CD4-positive, CD25-positive, alpha-beta regulatory T cell (primary cell): ENCODE data around the gene KAT6B. TPM values are rescaled to one million over a fixed set of nuclear protein-coding genes. Genes with fewer than 3 reads are reported as not detected.

Experiments used
- ATAC-seq, 2 donors: fragments of 150-1000 bp; cut with Tn5 transposase; one replicate each; pipeline ENCODE4 v1.10.0; 2021; ENCODE audit warnings: low read depth in 2 of 2, moderate number of reproducible peaks in 2 of 2, moderate library complexity in 1 of 2
- DNase-seq, 3 donors: peaks; one replicate each; pipeline versions ENCODE4 v3.0.0 to v3.0.0-alpha.2; 2012 to 2022; ENCODE audit warnings: mixed read lengths in 1 of 3
- H3K27ac ChIP-seq: one replicate; pipeline ENCODE4 v1.7.0; 2013; ENCODE audit warnings: mild to moderate bottlenecking, low read length; ENCODE audit not compliant: insufficient read depth, poor library complexity, severe bottlenecking
- H3K27me3 ChIP-seq: one replicate; pipeline ENCODE4 v1.7.0; 2013; ENCODE audit warnings: low read length; ENCODE audit not compliant: control insufficient read depth, insufficient read depth
- H3K36me3 ChIP-seq: one replicate; pipeline ENCODE4 v1.7.0; 2013; ENCODE audit warnings: mild to moderate bottlenecking, low read length, moderate library complexity; ENCODE audit not compliant: control insufficient read depth, insufficient read depth
- H3K4me1 ChIP-seq: 2 replicates; pipeline ENCODE4 v1.7.0; 2013; ENCODE audit warnings: mild to moderate bottlenecking, low read length; ENCODE audit not compliant: insufficient read depth, control insufficient read depth, poor library complexity, severe bottlenecking
- H3K4me3 ChIP-seq: one replicate; pipeline ENCODE4 v1.7.0; 2013; ENCODE audit warnings: low read depth, mild to moderate bottlenecking, low read length, moderate library complexity
- H3K9me3 ChIP-seq, 2 experiments: 1 replicate in 1 of 2; 2 replicates in 1 of 2; pipeline ENCODE4 v1.7.0; 2013; ENCODE audit warnings: low read length in 2 of 2, mild to moderate bottlenecking in 1 of 2, moderate library complexity in 1 of 2; ENCODE audit not compliant: control insufficient read depth in 2 of 2
- H3K27ac Mint-ChIP-seq, 3 donors: one replicate each; pipeline ENCODE4 v1.8.0; 2020 to 2022; ENCODE audit warnings: mild to moderate bottlenecking in 3 of 3, mixed read lengths in 3 of 3, moderate library complexity in 2 of 3
- H3K27me3 Mint-ChIP-seq: one replicate; pipeline ENCODE4 v1.8.0; 2022; ENCODE audit warnings: mild to moderate bottlenecking, mixed read lengths
- H3K36me3 Mint-ChIP-seq: one replicate; pipeline ENCODE4 v1.8.0; 2020; ENCODE audit warnings: mixed read lengths
- H3K4me1 Mint-ChIP-seq, 4 donors: one replicate each; pipeline ENCODE4 v1.8.0; 2020 to 2022; ENCODE audit warnings: mixed read lengths in 4 of 4, mild to moderate bottlenecking in 1 of 4
- H3K4me3 Mint-ChIP-seq, 4 donors: one replicate each; pipeline ENCODE4 v1.8.0; 2020 to 2022; ENCODE audit warnings: mild to moderate bottlenecking in 4 of 4, mixed read lengths in 4 of 4, moderate library complexity in 3 of 4
- H3K9me3 Mint-ChIP-seq, 7 donors: one replicate each; pipeline ENCODE4 v1.8.0; 2020 to 2022; ENCODE audit warnings: mixed read lengths in 7 of 7, mild to moderate bottlenecking in 3 of 7, moderate library complexity in 2 of 7
- polyA plus RNA-seq, 4 donors: library from polyadenylated mRNA; unstranded; fragments of 300-500 nt; fragmentation: Illumina TruSeq; gene quantifications; one replicate each; pipeline ENCODE4 v1.2.3, GENCODE V29; 2021
- total RNA-seq: library from RNA; stranded (reverse); gene quantifications from one replicate; pipeline ENCODE4 v1.2.3, GENCODE V29; 2022

Gene KAT6B
- total and polyA plus RNA-seq, 5 donors from 2014 or later: 14.5 to 67.1 (median 16.6) TPM

DNA sequence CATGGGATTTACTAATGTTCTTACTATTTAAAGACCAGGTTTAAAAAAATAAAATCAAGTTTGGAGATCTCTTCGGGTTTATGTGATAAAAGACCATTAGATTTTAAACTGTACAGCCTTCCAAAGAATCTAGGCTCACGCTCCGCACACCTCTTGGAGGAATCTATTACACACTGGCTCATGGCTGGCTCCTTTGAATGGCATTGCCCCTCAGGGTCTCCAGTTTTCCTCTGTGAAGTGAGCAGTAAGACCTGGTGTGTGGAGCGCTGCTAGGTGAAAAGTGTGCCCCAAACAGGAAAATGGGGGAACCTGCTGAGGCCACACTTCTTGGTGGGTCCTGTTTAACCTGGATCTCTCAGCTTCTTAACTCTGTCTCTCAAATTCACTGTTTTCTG, 142.3 kb downstream of the KAT6B start:
- no peaks in the 10 kb centered on the region for H3K27me3 ChIP-seq
- peaks cover 3% of the 10 kb centered on the region for H3K36me3 ChIP-seq
- H3K27ac Mint-ChIP-seq: peak overlapping the region; percentile 44 to 85 (median 54)
- H3K9me3 Mint-ChIP-seq: peaks cover 0 to 5% (median 0%) of the 10 kb centered on the region in 7 donors
- H3K36me3 Mint-ChIP-seq: peaks cover 31% of the 10 kb centered on the region
- H3K4me1 Mint-ChIP-seq: peaks cover 22 to 35% (median 30%) of the 10 kb centered on the region in 4 donors
- no peak overlapping the region for H3K27ac ChIP-seq
- H3K4me1 ChIP-seq: peaks cover 6% of the 10 kb centered on the region
- no peaks in the 10 kb centered on the region for H3K9me3 ChIP-seq
- ATAC-seq (no peak), DNase-seq (no peak)
- H3K4me3 ChIP-seq: no peak overlapping the region
- peak overlapping the region in 1 of 4 donors; percentile 43 for H3K4me3 Mint-ChIP-seq
- H3K27me3 Mint-ChIP-seq: no peaks in the 10 kb centered on the region

GRCh38 chr10:74969093-74969492, 142.7 kb downstream of the KAT6B start:
- H3K27ac Mint-ChIP-seq: peak overlapping the region; percentile 44 to 85 (median 54)
- H3K4me3 Mint-ChIP-seq: peak overlapping the region in 2 of 4 donors; percentile 43 to 51
- ATAC-seq (no peak), DNase-seq (no peak)
- H3K4me1 Mint-ChIP-seq: peaks cover 22 to 35% (median 30%) of the 10 kb centered on the region in 4 donors
- H3K27ac ChIP-seq: no peak overlapping the region
- H3K9me3 Mint-ChIP-seq: peaks cover 0 to 5% (median 0%) of the 10 kb centered on the region in 7 donors
- H3K27me3 ChIP-seq: no peaks in the 10 kb centered on the region
- H3K36me3 Mint-ChIP-seq: peaks cover 31% of the 10 kb centered on the region
- no peaks in the 10 kb centered on the region for H3K9me3 ChIP-seq
- no peak overlapping the region for H3K4me3 ChIP-seq
- H3K27me3 Mint-ChIP-seq: no peaks in the 10 kb centered on the region
- peaks cover 6% of the 10 kb centered on the region for H3K4me1 ChIP-seq
- H3K36me3 ChIP-seq: peaks cover 6% of the 10 kb centered on the region

DNA sequence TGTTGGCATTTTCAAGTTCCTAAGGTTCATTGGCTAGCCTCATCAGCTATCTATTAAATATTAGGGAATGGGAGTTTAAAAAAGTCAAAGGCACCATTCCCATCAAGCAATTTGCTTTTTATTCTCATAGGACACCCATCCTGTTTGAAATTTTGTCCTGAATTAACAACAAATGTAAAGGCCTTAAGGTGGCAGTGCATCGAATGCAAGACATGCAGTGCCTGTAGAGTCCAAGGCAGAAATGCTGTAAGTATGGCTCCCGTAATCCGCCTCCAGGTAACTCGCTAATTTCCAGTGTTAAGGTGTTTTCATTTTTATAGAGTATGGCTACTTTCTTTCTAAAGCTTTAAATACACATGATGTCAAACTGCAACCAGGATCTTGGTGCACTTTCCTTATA, 143.1 kb downstream of the KAT6B start:
- Mint-ChIP-seq H3K27ac (peak overlapping the region in 1 of 3 donors; percentile 2), H3K9me3 (peaks cover 0 to 2% (median 0%) of the 10 kb centered on the region in 7 donors)

GRCh38 chr10:74973741-74974392, 147.5 kb downstream of the KAT6B start:
- H3K27me3 Mint-ChIP-seq: no peaks in the 10 kb centered on the region
- no peak overlapping the region for H3K4me3 Mint-ChIP-seq
- no peaks in the 10 kb centered on the region for H3K27me3 ChIP-seq
- no peak for ATAC-seq
- H3K9me3 ChIP-seq: no peaks in the 10 kb centered on the region
- no peaks in the 10 kb centered on the region for H3K9me3 Mint-ChIP-seq
- no peak overlapping the region for H3K27ac ChIP-seq
- H3K4me1 Mint-ChIP-seq: peaks cover 33 to 39% (median 34%) of the 10 kb centered on the region in 4 donors
- no peak overlapping the region for H3K27ac Mint-ChIP-seq
- no peak for DNase-seq
- peaks cover 21% of the 10 kb centered on the region for H3K36me3 ChIP-seq
- peaks cover 46% of the 10 kb centered on the region for H3K36me3 Mint-ChIP-seq
- peaks cover 20% of the 10 kb centered on the region for H3K4me1 ChIP-seq
- no peak overlapping the region for H3K4me3 ChIP-seq

More for the DNA sequence above, 143.1 kb downstream of the KAT6B start:
- H3K9me3 ChIP-seq: no peaks in the 10 kb centered on the region
- H3K27ac ChIP-seq: no peak overlapping the region
- no peak overlapping the region for H3K4me3 ChIP-seq
- peaks cover 31% of the 10 kb centered on the region for H3K36me3 Mint-ChIP-seq
- peaks cover 6% of the 10 kb centered on the region for H3K4me1 ChIP-seq
- H3K27me3 Mint-ChIP-seq: no peaks in the 10 kb centered on the region
- H3K4me3 Mint-ChIP-seq: no peak overlapping the region
- DNase-seq (no peak), ATAC-seq (no peak)
- H3K4me1 Mint-ChIP-seq: peaks cover 23 to 34% (median 28%) of the 10 kb centered on the region in 4 donors
- H3K27me3 ChIP-seq: no peaks in the 10 kb centered on the region
- peaks cover 6% of the 10 kb centered on the region for H3K36me3 ChIP-seq

DNA sequence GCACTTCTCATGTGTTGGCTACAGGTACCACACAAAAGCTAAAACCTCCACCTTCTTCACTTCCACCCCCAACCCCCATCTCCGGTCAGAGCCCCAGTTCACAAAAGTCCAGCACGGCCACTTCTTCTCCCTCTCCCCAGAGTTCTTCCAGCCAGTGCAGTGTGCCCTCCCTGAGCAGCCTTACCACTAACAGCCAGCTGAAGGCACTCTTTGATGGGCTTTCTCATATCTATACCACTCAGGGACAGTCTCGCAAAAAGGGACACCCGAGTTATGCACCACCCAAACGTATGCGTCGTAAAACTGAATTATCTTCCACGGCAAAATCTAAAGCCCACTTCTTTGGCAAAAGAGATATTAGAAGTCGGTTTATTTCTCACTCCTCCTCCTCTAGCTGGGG, 149.4 kb downstream of the KAT6B start:
- Histone ChIP-seq H3K27me3 (no peaks in the 10 kb centered on the region), H3K4me1 (peaks cover 18% of the 10 kb centered on the region), H3K27ac (no peak overlapping the region), H3K36me3 (peaks cover 24% of the 10 kb centered on the region), H3K9me3 (no peaks in the 10 kb centered on the region), H3K4me3 (no peak overlapping the region)
- Mint-ChIP-seq H3K27ac (peak overlapping the region in 1 of 3 donors; percentile 51), H3K4me1 (peaks cover 22 to 31% (median 29%) of the 10 kb centered on the region in 4 donors), H3K4me3 (no peak overlapping the region), H3K9me3 (no peaks in the 10 kb centered on the region), H3K27me3 (no peaks in the 10 kb centered on the region), H3K36me3 (peaks cover 52% of the 10 kb centered on the region)
- DNase-seq (no peak), ATAC-seq (no peak)

GRCh38 chr10:74976565-74976964, 150.2 kb downstream of the KAT6B start:
- Mint-ChIP-seq H3K9me3 (no peaks in the 10 kb centered on the region), H3K27me3 (no peaks in the 10 kb centered on the region), H3K36me3 (peaks cover 52% of the 10 kb centered on the region), H3K4me1 (peaks cover 19 to 31% (median 28%) of the 10 kb centered on the region in 4 donors), H3K27ac (peak overlapping the region in 2 of 3 donors; percentile 10 to 45), H3K4me3 (peak overlapping the region in 1 of 4 donors; percentile 51)
- Histone ChIP-seq H3K9me3 (no peaks in the 10 kb centered on the region), H3K4me1 (peaks cover 18% of the 10 kb centered on the region), H3K4me3 (no peak overlapping the region), H3K27me3 (no peaks in the 10 kb centered on the region), H3K27ac (no peak overlapping the region), H3K36me3 (peaks cover 24% of the 10 kb centered on the region)
- ATAC-seq (no peak), DNase-seq (no peak)

DNA sequence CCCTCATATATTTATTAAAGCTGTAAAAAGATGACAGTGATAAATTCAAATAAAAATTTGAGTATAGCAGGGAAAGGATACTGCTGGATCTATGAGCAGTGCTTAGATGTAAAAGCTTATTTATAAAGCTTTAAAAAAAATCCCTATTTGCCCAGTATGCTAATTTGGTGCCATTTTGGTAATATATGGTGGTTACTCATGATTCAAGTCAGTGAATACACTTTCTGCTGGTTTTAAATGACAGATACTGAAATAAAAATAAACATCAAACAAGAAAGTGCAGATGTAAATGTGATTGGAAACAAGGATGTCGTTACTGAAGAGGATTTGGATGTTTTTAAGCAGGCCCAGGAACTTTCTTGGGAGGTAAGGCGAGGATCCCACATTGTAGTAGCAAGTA, 150.7 kb downstream of the KAT6B start:
- Histone ChIP-seq H3K4me1 (peaks cover 18% of the 10 kb centered on the region), H3K27me3 (no peaks in the 10 kb centered on the region), H3K4me3 (no peak overlapping the region), H3K9me3 (no peaks in the 10 kb centered on the region), H3K36me3 (peaks cover 25% of the 10 kb centered on the region), H3K27ac (no peak overlapping the region)
- DNase-seq (no peak), ATAC-seq (no peak)
- Mint-ChIP-seq H3K9me3 (no peaks in the 10 kb centered on the region), H3K4me3 (peak overlapping the region in 2 of 4 donors; percentile 2 to 12), H3K27me3 (no peaks in the 10 kb centered on the region), H3K4me1 (peaks cover 17 to 31% (median 28%) of the 10 kb centered on the region in 4 donors), H3K36me3 (peaks cover 52% of the 10 kb centered on the region), H3K27ac (peak overlapping the region in 2 of 3 donors; percentile 21 to 40)
